Fibroblast of lung (primary cell): ENCODE data around the gene RBM25.
"Not testable (repeated sequence)": the region's sequence is repeated elsewhere in the genome, so short reads cannot be mapped to it uniquely, and the experiment has no call there.

Experiments
- CTCF ChIP-seq, 2 donors: IDR thresholded peaks in 1 of 2; conservative IDR thresholded peaks in 1 of 2; 1 replicate in 1 of 2; 2 replicates in 1 of 2; pipeline ENCODE4 v1.5.1; 2011 to 2012; ENCODE audit warnings: low read length in 2 of 2, control low read depth in 1 of 2, inconsistent platforms in 1 of 2, low read depth in 1 of 2, mild to moderate bottlenecking in 1 of 2
- EZH2 ChIP-seq: IDR thresholded peaks from 2 replicates; pipeline ENCODE4 v1.5.1; 2012; ENCODE audit warnings: low read length, control low read depth, mild to moderate bottlenecking; ENCODE audit errors: missing control alignments

GRCh38 chr14:73015552-73015951, 42.8 kb upstream of the RBM25 start:
- not testable (repeated sequence) for TF ChIP-seq CTCF (conservative IDR thresholded peaks at IDR 0.05 in 1 of 2, IDR thresholded peaks at IDR 0.05 in 1 of 2; ENCODE audit: low read depth in 1 of 2, low read length in 2 of 2); EZH2
